HCT116 (cell line): ENCODE measurements around the gene HMBS. TPM values are rescaled to one million over a fixed set of nuclear protein-coding genes. Genes with fewer than 3 reads are reported as not detected.

Source experiments
- ATAC-seq: fragments of 200-7000 bp; cut with Tn5 transposase; 2 replicates; pipeline ENCODE4 v1.9.1; 2020; ENCODE audit warnings: mild to moderate bottlenecking, moderate library complexity
- BruUV-seq: library from RNA; stranded (reverse); fragments of 400-500 nt; replicated peaks from 2 replicates; lab custom pipeline; 2021; lab: Mats Ljungman, UMichigan
- CTCF ChIA-PET: fragments of 300-600 bp; sonication (Branson Sonifier 250); formaldehyde crosslinking; loops from one replicate; lab custom pipeline; 2021; ENCODE audit warnings: antibody characterized with exemption; lab: Charles Lee
- POLR2A ChIA-PET: fragments of 300-600, 350-600 bp; sonication (Branson Sonifier 250); formaldehyde crosslinking; loops from one replicate; lab custom pipeline; 2021; ENCODE audit warnings: antibody characterized with exemption; lab: Charles Lee
- RAD21 ChIA-PET, 2 experiments: fragments of 300-600 bp; sonication (Branson Sonifier 250); formaldehyde crosslinking; loops; one replicate each; lab custom pipeline; 2023; ENCODE audit warnings: low total read pairs in 2 of 2; ENCODE audit not compliant: uncharacterized antibody in 2 of 2, unreplicated experiment in 2 of 2, low non-redundant PET in 1 of 2; lab: Charles Lee
- DNase-seq: peaks from one replicate; pipeline ENCODE4 v3.0.0-alpha.2; 2010; ENCODE audit warnings: low read depth, low spot score
- H2AFZ ChIP-seq: fragments of 200-600 bp; shearing (Covaris generic), sonication (generic); 2 replicates; pipeline ENCODE4 v1.6.1; 2017; ENCODE audit warnings: low read depth, mixed run types, mixed read lengths, antibody characterized with exemption, low read length; ENCODE audit not compliant: poor library complexity, severe bottlenecking
- H3K27ac ChIP-seq: 2 replicates; pipeline ENCODE4 v1.5.1; 2012; ENCODE audit warnings: low read depth, low read length
- H3K27me3 ChIP-seq: fragments of 200-600 bp; sonication (generic); 2 replicates; pipeline ENCODE4 v1.6.1; 2016; ENCODE audit warnings: mixed run types, low read length, mixed read lengths; ENCODE audit not compliant: insufficient read depth
- H3K36me3 ChIP-seq, 2 experiments: fragments of 200-500 bp in 1 of 2; fragments of 200-600 bp in 1 of 2; sonication (Bioruptor generic) in 1 of 2; sonication (generic) in 1 of 2; 2 replicates each; pipeline versions ENCODE4 v1.5.1 to v1.6.1; 2014 to 2016; ENCODE audit warnings: low read length in 2 of 2, inconsistent platforms in 1 of 2, mixed read lengths in 1 of 2, mixed run types in 1 of 2; ENCODE audit not compliant: insufficient read depth in 2 of 2, control insufficient read depth in 1 of 2
- H3K4me1 ChIP-seq, 2 experiments: fragments of 200-600 bp in 1 of 2; sonication (generic) in 1 of 2; 2 replicates each; pipeline versions ENCODE4 v1.5.1 to v1.6.1; 2012 to 2017; ENCODE audit warnings: low read length in 2 of 2, inconsistent platforms in 1 of 2, mild to moderate bottlenecking in 1 of 2, mixed read lengths in 1 of 2, mixed run types in 1 of 2, moderate library complexity in 1 of 2; ENCODE audit not compliant: insufficient read depth in 2 of 2, control insufficient read depth in 1 of 2
- H3K4me2 ChIP-seq: fragments of 200-600 bp; sonication (generic); 2 replicates; pipeline ENCODE4 v1.6.1; 2017; ENCODE audit warnings: mixed run types, low read length, mixed read lengths
- H3K4me3 ChIP-seq, 2 experiments: fragments of 200-600 bp in 1 of 2; sonication (generic) in 1 of 2; replicated peaks in 1 of 2; 2 replicates each; pipeline ENCODE4 v1.5.1; 2011 to 2016; ENCODE audit warnings: low read length in 2 of 2, control low read depth in 1 of 2, low read depth in 1 of 2, mild to moderate bottlenecking in 1 of 2, mixed read lengths in 1 of 2, mixed run types in 1 of 2
- H3K79me2 ChIP-seq: fragments of 200-600 bp; sonication (generic); 2 replicates; pipeline ENCODE4 v1.6.1; 2017; ENCODE audit warnings: mild to moderate bottlenecking, mixed run types, low read length, moderate library complexity, mixed read lengths; ENCODE audit not compliant: insufficient read depth
- H3K9ac ChIP-seq: fragments of 200-600 bp; sonication (generic); 2 replicates; pipeline ENCODE4 v1.6.1; 2016; ENCODE audit warnings: low read length, mixed read lengths
- H3K9me2 ChIP-seq: fragments of 200-600 bp; sonication (generic), shearing (Covaris generic); 2 replicates; pipeline ENCODE4 v1.6.1; 2017; ENCODE audit warnings: mixed run types, mild to moderate bottlenecking, moderate library complexity; ENCODE audit not compliant: insufficient read depth
- H3K9me3 ChIP-seq, 2 experiments: fragments of 200-500 bp in 1 of 2; fragments of 200-600 bp in 1 of 2; sonication (Bioruptor generic) in 1 of 2; sonication (generic) in 1 of 2; 2 replicates each; pipeline ENCODE4 v1.6.1; 2014 to 2017; ENCODE audit warnings: low read length in 2 of 2, mixed read lengths in 2 of 2, inconsistent platforms in 1 of 2, low read depth in 1 of 2, mild to moderate bottlenecking in 1 of 2, mixed run types in 1 of 2, moderate library complexity in 1 of 2; ENCODE audit not compliant: control insufficient read depth in 1 of 2, insufficient read depth in 1 of 2
- H4K20me1 ChIP-seq: fragments of 200-600 bp; sonication (generic), shearing (Covaris generic); 2 replicates; pipeline ENCODE4 v1.6.1; 2017; ENCODE audit warnings: mixed run types, mild to moderate bottlenecking, moderate library complexity; ENCODE audit not compliant: insufficient read depth
- CBX3 ChIP-seq: IDR thresholded peaks from 2 replicates; pipeline ENCODE4 v1.6.1; 2012; ENCODE audit warnings: low read depth
- ELF1 ChIP-seq: IDR thresholded peaks from 2 replicates; pipeline ENCODE4 v1.6.1; 2012; ENCODE audit warnings: low read depth, borderline replicate concordance
- EZH2 ChIP-seq: fragments of 200-600 bp; sonication (generic); IDR thresholded peaks from 2 replicates; pipeline ENCODE4 v1.6.1; 2017; ENCODE audit warnings: antibody characterized with exemption, mixed run types
- FOSL1 ChIP-seq: IDR thresholded peaks from 2 replicates; pipeline ENCODE4 v1.6.1; 2012; ENCODE audit warnings: low read depth
- TCF7L2 ChIP-seq: IDR thresholded peaks from 2 replicates; pipeline ENCODE4 v1.7.0; 2011; ENCODE audit warnings: borderline replicate concordance, inconsistent platforms; ENCODE audit not compliant: insufficient read depth, insufficient read length; ENCODE audit errors: extremely low read depth
- YY1 ChIP-seq: IDR thresholded peaks from 2 replicates; pipeline ENCODE4 v1.6.1; 2011; ENCODE audit warnings: low read length, low read depth, moderate library complexity, mild to moderate bottlenecking; ENCODE audit not compliant: insufficient replicate concordance; ENCODE audit errors: extremely low read depth
- intact Hi-C: fragments of 100-400 bp; cut with micrococcal nuclease; formaldehyde crosslinking; loops from 2 replicates; pipeline ENCODE4 v1.10.0; 2022
- total RNA-seq: library from RNA; stranded (reverse); gene quantifications from one replicate; pipeline ENCODE4 v1.2.1, GENCODE V29; 2021; ENCODE audit not compliant: unreplicated experiment
- TF ChIP-seq, protein P1 (sequence below): IDR thresholded peaks from 2 replicates; pipeline ENCODE4 v1.6.1; 2011; ENCODE audit warnings: mild to moderate bottlenecking, low read length, moderate library complexity; ENCODE audit not compliant: insufficient replicate concordance; ENCODE audit errors: extremely low read depth
- TF ChIP-seq, protein P2 (sequence below): IDR thresholded peaks from 2 replicates; pipeline ENCODE4 v1.6.1; 2012; ENCODE audit warnings: low read depth

The HMBS gene
- total RNA-seq, 1 experiment from 2014 or later: 69.0 TPM

DNA sequence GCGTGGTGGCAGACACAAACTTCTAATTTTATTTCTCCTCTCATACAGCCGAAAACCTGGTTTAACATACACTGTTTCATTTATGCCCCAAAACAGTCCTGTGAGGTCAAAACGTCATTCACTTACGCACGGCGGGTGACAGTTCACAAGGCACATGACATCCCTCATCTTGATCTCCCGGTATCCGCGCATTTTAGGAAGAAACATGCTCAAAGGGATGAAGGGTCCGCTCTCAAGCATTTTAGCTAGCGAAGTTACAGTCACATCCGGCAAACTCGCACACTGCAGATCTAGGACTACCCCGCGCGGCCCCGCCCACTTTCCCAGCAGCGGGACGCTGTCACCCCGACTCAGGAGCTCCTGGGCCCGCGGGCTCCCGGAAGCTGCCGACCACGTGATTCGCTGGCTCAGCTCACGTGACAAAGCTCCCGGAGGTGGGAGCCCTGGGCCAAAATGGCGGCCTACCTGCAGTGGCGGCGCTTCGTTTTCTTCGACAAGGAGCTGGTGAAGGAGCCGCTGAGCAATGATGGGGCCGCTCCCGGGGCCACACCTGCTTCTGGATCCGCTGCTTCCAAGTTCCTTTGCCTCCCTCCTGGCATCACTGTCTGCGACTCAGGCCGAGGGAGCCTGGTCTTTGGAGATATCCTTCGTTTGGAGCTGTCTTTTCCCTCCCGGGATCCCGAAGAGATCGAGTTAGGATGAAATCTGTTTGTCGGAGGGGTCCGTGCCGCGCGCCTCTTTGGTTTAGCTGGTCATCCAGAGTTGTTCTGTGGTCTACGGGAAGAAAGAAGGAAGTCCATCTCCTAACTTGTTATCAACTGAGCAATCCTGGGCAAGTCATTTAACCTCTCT is 17.1 kb upstream of the HMBS start, which contains the start of gene VPS11 (continued):
- no peak for TF ChIP-seq TCF7L2

DNA sequence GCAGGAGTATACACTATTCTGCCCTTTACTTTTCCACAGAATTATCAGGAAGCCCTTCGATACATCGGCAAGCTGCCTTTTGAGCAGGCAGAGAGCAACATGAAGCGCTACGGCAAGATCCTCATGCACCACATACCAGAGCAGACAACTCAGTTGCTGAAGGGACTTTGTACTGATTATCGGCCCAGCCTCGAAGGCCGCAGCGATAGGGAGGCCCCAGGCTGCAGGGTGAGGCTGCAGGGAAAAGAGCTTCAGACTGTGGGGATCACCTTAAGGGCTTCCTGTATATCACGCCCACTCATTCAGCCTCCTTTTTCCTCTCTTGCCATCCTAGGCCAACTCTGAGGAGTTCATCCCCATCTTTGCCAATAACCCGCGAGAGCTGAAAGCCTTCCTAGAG is 6.8 kb upstream of the HMBS start:
- BruUV-seq: no TSS peak
- DNase-seq (no peak), ATAC-seq (no peak)
- Histone ChIP-seq H3K9me3 (no peaks in the 10 kb centered on the region), H3K27me3 (no peaks in the 10 kb centered on the region), H3K4me1 (no peaks in the 10 kb centered on the region), H2AFZ (no peak overlapping the region), H3K36me3 (peaks cover 19 to 28% of the 10 kb centered on the region in 2 experiments; a peak in 3 of 4 replicates), H4K20me1 (no peaks in the 10 kb centered on the region), H3K4me2 (no peak overlapping the region), H3K27ac (no peak overlapping the region), H3K4me3 (no peak overlapping the region), H3K9ac (no peak overlapping the region), H3K9me2 (no peaks in the 10 kb centered on the region), H3K79me2 (no peaks in the 10 kb centered on the region)
- ChIA-PET RAD21 (no interaction called here), CTCF (no interaction called here), POLR2A (no interaction called here)
- intact Hi-C loops: no loop called here
- TF ChIP-seq YY1: no peak
- no peak for TF ChIP-seq EZH2
- TF ChIP-seq CBX3: no peak
- TF ChIP-seq, protein P1, sequence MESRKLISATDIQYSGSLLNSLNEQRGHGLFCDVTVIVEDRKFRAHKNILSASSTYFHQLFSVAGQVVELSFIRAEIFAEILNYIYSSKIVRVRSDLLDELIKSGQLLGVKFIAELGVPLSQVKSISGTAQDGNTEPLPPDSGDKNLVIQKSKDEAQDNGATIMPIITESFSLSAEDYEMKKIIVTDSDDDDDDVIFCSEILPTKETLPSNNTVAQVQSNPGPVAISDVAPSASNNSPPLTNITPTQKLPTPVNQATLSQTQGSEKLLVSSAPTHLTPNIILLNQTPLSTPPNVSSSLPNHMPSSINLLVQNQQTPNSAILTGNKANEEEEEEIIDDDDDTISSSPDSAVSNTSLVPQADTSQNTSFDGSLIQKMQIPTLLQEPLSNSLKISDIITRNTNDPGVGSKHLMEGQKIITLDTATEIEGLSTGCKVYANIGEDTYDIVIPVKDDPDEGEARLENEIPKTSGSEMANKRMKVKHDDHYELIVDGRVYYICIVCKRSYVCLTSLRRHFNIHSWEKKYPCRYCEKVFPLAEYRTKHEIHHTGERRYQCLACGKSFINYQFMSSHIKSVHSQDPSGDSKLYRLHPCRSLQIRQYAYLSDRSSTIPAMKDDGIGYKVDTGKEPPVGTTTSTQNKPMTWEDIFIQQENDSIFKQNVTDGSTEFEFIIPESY: no peak
- no peak for TF ChIP-seq ELF1
- no peak for TF ChIP-seq FOSL1
- TF ChIP-seq, protein P2, sequence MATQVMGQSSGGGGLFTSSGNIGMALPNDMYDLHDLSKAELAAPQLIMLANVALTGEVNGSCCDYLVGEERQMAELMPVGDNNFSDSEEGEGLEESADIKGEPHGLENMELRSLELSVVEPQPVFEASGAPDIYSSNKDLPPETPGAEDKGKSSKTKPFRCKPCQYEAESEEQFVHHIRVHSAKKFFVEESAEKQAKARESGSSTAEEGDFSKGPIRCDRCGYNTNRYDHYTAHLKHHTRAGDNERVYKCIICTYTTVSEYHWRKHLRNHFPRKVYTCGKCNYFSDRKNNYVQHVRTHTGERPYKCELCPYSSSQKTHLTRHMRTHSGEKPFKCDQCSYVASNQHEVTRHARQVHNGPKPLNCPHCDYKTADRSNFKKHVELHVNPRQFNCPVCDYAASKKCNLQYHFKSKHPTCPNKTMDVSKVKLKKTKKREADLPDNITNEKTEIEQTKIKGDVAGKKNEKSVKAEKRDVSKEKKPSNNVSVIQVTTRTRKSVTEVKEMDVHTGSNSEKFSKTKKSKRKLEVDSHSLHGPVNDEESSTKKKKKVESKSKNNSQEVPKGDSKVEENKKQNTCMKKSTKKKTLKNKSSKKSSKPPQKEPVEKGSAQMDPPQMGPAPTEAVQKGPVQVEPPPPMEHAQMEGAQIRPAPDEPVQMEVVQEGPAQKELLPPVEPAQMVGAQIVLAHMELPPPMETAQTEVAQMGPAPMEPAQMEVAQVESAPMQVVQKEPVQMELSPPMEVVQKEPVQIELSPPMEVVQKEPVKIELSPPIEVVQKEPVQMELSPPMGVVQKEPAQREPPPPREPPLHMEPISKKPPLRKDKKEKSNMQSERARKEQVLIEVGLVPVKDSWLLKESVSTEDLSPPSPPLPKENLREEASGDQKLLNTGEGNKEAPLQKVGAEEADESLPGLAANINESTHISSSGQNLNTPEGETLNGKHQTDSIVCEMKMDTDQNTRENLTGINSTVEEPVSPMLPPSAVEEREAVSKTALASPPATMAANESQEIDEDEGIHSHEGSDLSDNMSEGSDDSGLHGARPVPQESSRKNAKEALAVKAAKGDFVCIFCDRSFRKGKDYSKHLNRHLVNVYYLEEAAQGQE: no peak
